SH-SY5Y (cell line): Measurements from ENCODE around the gene TK1.

ENCODE experiments used
- GATA2 ChIP-seq: IDR thresholded peaks from 2 replicates; pipeline ENCODE4 v1.6.1; 2011; ENCODE audit warnings: mild to moderate bottlenecking, low read depth, low read length
- GATA3 ChIP-seq: IDR thresholded peaks from 2 replicates; pipeline ENCODE4 v1.6.1; 2011; ENCODE audit warnings: low read depth, mild to moderate bottlenecking, low read length, moderate library complexity

GRCh38 chr17:78144736-78145641 is 41.9 kb downstream of the TK1 start:
- TF ChIP-seq GATA3 (no peak), GATA2 (no peak)
